ENCODE data around the gene DOCK9.

Gene DOCK9

GRCh38 chr13:98786023-98786422 is 191.8 kb downstream of the DOCK9 start:
- no peak for DNase-seq

GRCh38 chr13:98785405-98785804 is 192.5 kb downstream of the DOCK9 start:
- DNase-seq = no peak

DNA sequence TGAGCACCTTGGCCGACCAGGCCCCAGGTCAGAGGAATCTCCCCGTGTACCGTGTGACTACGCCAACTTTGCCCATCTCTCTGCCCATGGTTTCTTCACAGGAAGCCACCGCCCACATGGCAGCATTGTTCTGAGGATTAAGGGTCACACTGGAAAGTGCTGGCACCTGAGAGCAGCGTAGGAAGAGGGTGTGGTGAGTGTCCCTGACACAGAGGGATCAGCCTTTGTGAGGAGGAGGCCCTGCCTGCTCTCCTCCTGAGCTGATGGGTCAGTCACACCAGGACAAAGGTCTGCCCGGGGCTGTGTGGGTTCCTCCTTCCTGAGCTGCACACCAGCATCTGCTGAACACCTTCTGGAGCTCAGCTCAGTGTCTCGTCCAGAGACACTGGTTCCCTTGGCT is 193.2 kb downstream of the DOCK9 start:
- no peak for DNase-seq

- no peak for DNase-seq
Measured at GRCh38 chr13:98783856-98784478, 193.9 kb downstream of the DOCK9 start.

GRCh38 chr13:98782654-98783053 is 195.2 kb downstream of the DOCK9 start:
- DNase-seq = no peak

- no peak for DNase-seq
Measured at GRCh38 chr13:98781905-98782304, 196.0 kb downstream of the DOCK9 start.

DNA sequence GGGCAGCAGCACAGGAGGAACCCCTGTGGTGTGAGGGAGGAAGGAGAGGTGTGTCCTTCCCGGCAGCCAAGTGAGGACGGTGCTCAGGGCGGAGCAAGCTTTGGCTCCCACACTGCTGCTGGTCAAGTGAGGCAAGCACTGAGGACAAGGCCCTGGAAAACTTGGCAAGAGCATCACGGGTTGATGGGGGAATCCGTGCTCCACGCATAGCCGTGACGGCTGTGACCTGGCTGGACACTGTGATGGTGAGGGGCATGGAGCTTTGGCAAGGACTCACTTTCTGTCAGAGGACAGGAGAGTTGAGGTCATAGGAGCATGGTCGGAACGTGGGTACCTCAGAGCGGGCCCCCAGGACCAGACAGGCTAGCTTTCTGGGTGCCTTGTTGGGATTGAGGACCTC is 196.4 kb downstream of the DOCK9 start:
- DNase-seq = no peak

DNA sequence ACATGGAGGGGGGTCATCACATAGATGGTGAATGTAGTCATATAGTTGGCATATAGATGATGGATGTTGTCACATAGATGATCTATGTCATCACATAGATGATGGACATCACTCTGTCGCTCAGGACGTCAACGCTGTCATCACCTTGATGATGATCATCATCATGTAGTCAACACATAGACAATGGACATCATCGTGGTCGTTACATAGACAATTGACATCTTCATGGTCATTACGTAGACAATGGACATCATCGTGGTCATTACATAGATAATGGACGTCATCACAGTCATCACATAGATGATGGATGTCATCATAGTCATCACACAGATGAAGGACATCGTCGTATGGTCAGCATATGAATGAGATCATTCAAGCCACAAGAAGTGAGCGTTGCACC is 196.8 kb downstream of the DOCK9 start:
- no peak for DNase-seq

DNA sequence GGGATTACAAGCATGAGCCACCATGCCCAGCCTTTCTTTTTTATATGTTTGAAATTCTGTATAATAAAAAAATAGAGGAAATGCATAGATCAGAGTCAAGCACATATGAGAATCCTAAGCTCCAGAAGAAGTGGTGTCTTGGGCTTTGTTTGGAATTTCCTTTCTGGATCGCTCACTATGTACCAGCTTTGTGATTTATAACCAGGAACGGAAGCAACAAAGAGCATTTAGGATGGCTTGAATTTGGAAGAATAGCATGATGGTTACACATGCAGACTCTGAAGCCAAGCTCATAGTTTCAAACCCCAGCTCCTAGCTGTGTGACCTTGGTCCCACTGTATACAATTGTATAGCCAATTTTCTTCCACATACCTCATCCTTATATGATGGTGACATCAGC is 197.4 kb downstream of the DOCK9 start:
- DNase-seq = no peak

DNA sequence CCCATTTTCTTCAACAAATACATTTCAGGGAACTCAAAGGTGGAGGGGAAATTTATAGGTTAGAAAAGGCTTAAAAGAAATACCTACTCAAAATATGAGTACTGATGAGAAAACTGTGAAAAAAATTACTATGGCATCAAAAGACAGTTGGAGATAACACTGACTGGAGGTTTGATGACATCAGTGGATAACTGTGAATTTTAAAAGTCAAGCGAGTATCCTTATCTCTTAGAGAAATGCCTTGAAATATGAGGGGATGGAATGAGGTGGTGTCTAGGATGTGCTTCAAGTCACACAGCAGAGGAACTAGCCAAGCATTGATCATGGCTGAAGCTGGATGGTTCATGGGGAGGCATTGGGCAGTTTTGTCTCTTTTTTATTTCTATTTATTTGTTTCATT is 198.2 kb downstream of the DOCK9 start:
- DNase-seq = no peak

DNA sequence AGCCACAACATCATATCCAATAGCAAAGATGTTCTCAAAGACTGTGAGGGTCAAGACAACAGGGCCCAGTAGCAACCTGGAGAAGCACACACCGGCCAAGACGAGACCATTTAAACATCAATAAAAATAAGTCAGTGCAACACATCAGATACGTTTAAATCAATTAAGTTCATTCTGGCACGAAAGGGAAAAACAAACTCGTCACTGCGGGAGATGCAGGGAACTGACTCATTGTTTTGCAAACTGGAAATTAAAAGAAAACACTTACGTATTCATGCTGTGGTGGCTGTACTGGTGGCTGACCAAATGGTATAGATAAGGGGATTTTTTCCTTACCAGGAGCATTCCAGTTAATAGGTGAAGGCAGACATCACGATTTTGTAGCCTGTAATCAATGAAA is 199.1 kb downstream of the DOCK9 start:
- DNase-seq = no peak

- no peak for DNase-seq
Measured at GRCh38 chr13:98776644-98777043, 201.2 kb downstream of the DOCK9 start.

DNA sequence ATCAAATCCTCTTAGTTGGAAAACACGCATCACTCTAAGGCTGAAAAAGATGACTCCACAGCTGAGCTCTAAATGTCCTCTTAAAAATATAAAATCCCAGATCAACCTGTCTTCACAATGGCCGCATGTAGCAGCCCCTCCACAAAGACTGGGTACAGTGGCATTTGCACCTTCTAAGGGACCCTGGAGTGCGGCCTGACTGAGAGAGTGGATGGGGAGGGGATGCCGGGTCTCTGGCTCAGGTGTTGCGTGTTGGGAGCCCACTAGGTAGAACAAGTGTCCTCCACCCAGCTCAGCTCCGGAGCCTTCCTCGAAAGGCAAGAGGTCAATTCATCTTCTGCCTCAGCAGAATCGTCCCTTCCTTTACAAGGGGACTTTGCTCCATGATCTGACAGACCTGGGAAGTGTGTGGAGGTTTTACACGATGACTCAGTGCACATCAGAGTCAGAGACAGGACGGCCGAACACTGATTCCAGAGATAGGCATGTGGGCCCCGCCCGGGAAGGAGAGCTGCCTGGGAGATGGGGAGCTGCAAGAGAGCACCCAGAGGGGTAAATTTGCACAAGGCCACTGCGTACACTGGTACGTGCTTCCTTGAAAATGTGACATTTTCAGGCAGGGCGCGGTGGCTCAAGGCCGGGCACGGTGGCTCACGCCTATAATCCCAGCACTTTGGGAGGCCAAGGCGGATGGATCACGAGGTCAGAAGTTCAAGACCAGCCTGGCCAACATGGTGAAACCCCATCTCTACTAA is 201.8 kb downstream of the DOCK9 start:
- no peak for DNase-seq

- DNase-seq = no peak
Measured at GRCh38 chr13:98775386-98775785, 202.5 kb downstream of the DOCK9 start.

- DNase-seq = no peak
Measured at GRCh38 chr13:98774776-98775175, 203.1 kb downstream of the DOCK9 start.

- no peak for DNase-seq
Measured at GRCh38 chr13:98773921-98774320, 203.9 kb downstream of the DOCK9 start.

DNA sequence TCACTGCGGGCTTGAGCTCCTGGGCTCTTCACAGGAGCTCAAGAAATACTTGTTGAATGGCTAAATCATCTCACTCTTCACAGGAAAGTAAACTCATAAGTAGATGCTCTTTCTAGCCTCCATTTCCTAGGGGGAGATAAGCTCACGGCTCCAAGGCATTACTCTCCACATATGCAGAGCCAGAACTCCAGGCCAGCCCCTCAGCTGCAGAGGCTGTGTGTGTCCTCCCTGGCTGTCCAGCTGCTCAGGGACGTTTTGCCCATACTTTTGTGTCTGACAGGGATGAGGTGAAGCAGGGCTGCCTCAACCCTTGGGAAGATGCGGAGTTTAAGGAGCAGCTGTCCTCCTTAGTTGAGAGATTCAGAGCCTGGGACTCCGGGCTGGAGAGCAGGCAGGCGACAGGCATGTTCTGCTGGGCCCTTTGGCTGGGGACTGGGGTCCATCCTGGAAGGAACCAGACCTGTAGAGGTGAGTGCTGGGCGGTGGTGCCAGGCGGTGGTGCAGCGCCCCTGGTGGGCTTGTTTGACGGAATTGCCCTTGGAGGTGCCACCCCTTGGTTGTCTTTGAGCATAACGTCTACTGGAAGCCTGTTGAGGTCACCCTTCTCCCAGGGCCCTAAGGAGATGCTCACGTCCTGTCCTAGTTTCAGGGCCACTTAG is 204.9 kb downstream of the DOCK9 start:
- no peak for DNase-seq

DNA sequence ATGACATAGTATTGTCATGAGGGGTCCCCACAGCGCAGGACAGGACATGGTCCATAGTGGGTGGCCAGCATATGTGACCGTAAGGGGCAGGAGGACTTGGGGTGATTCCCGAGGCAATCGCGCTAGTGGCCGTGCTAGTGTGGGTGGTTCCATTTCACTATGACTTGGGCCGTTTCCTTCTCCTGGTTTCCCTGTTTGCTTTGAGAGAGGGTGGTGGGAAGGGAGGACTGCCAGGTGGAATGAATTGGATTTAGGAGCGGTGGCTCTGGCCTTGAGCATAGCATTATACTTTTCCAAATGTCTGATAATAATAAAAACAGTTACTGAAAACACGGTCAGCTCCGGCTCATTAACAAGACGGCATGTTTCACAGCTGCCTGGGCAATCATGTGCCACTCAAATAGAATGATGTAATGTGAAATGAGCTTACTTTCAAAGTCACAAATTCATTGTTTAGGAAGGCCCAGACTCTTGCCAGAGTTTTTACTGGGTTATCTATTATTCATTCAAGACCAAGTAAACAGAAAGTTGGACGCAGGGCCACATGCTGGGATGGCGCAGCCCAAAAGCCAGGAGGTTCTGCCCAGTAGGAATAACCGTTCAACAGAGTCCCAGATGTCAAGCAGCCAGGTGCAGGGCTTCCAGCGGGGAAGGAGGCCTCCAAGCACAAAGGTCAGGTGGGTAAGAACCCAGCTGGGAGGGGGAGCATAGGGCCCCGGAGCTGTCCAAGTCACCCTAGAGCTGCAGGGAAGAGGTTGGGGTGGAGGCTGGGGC is 205.8 kb downstream of the DOCK9 start:
- peak; percentile 26 to 51 for DNase-seq

DNA sequence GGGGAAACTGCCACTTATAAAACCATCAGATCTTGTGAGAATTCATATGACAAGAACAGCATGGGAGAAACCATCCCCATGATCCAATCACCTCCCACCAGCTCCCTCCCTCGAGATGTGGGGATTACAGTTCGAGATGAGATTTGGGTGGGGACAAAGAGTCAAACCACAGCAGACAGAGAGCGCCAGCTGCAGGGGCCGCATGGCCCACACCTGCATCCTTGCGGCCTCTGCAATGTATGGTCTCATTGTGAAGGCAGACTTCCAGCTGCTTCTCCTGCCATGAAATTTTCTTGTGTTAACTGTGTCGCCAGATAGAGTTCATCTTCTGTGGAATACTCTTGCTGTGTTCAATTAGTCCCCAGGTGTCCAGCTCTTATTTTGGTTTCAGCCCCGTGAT is 208.1 kb downstream of the DOCK9 start:
- DNase-seq = no peak

DNA sequence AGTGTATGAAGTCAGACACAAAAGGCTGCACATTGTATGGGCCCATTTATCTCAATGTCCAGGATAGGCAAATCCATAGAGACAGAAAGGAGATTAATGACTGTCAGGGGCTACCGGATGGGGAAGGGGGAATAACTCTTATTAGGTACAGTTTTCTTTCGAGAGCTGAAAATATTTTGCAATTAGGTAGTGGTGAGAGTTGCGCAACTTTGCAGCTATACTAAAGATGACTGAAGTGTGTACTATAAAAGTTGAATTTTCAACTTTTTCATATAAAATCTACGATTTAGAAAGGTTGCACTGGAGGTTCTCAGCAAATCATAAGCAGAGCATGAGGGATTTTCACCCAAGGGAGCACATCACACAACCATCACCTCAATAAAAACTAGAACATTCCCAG is 209.3 kb downstream of the DOCK9 start:
- DNase-seq = no peak

- no peak for DNase-seq
Measured at GRCh38 chr13:98766697-98767096, 211.2 kb downstream of the DOCK9 start.

DNA sequence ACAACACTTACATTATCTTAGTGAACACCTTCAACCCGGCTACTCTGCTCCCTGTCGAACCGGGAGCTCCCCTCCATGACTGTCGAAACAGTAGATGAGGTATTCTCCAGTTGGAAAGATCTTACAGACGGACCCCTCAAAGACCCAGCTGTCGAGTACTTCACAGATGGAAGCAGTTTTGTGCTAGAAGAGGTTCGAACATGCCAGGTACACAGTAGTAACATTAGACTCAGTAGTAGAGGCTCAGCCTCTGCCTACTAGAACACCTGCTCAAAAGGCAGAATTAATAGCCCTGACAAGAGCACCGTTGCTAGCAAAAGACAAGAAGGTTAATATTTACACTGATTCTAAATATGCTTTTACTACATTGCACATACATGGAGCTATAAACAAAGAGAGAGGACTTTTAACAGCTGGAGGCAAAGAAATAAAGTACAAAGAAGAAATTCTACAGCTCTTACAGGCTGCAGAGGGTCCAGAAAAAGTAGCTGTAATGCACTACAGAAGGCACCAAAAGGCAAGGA is 211.8 kb downstream of the DOCK9 start:
- DNase-seq = peak in 1 of 2 experiments; percentile 34

GRCh38 chr13:98761986-98762616 is 215.8 kb downstream of the DOCK9 start:
- no peak for DNase-seq
